ENCODE data around the gene TMIGD2. TPM values are rescaled to one million over a fixed set of nuclear protein-coding genes. Genes with fewer than 3 reads are reported as not detected.

TMIGD2 gene
- polyA plus RNA-seq, 1 donor from 2014 or later: not detected

- no peaks in the 10 kb centered on the region for H3F3A ChIP-seq (ENCODE audit: insufficient read depth, low read length, poor library complexity, severe bottlenecking)
- no peak overlapping the region for H3K4me2 ChIP-seq (ENCODE audit: low read length)
- H4K20me1 ChIP-seq (ENCODE audit: insufficient read depth): no peaks in the 10 kb centered on the region
- H2AFZ ChIP-seq (ENCODE audit: low read depth, low read length): no peak overlapping the region
- no peaks in the 10 kb centered on the region for H3K36me3 ChIP-seq (ENCODE audit: insufficient read depth, low read length)
- no peak overlapping the region for H3K4me3 ChIP-seq (ENCODE audit: low read length)
- H3K9me3 ChIP-seq (ENCODE audit: low read length): no peaks in the 10 kb centered on the region
- no peak overlapping the region for H3K9ac ChIP-seq (ENCODE audit: low read length)
- no peaks in the 10 kb centered on the region for H3K27me3 ChIP-seq (ENCODE audit: insufficient read depth, low read depth, low read length)
- no peaks in the 10 kb centered on the region for H3K79me2 ChIP-seq (replicated peaks; ENCODE audit: insufficient read depth, low read length)
- no peaks in the 10 kb centered on the region for H3K9me2 ChIP-seq (ENCODE audit: insufficient read depth, low read length)
- TF ChIP-seq TAF1 (IDR thresholded peaks at IDR 0.05; ENCODE audit: low read depth): no peak
- TF ChIP-seq EP300 (conservative IDR thresholded peaks at IDR 0.05; ENCODE audit: poor library complexity, severe bottlenecking): no peak
- TF ChIP-seq MXI1 (conservative IDR thresholded peaks at IDR 0.05; ENCODE audit: poor library complexity, severe bottlenecking): no peak
- no peak for TF ChIP-seq EZH2 (IDR thresholded peaks at IDR 0.05; ENCODE audit: borderline replicate concordance, insufficient read depth, low read length, poor library complexity, severe bottlenecking)
- TF ChIP-seq SMC3 (conservative IDR thresholded peaks at IDR 0.05; ENCODE audit: poor library complexity): no peak
- no peak for TF ChIP-seq CTCF (IDR thresholded peaks at IDR 0.05; ENCODE audit: poor library complexity, severe bottlenecking)
- TF ChIP-seq REST (IDR thresholded peaks at IDR 0.05; ENCODE audit: borderline replicate concordance): no peak
- no peak for TF ChIP-seq RAD21 (conservative IDR thresholded peaks at IDR 0.05)
- TF ChIP-seq POLR2AphosphoS5 (IDR thresholded peaks at IDR 0.05): no peak
- no peak overlapping the region for H3K27ac ChIP-seq (ENCODE audit: low read length)
Observed at GRCh38 chr19:4268816-4269430, 33.3 kb downstream of the TMIGD2 start.

- H3K36me3 ChIP-seq (ENCODE audit: insufficient read depth, low read length): no peaks in the 10 kb centered on the region
- TF ChIP-seq REST (IDR thresholded peaks at IDR 0.05; ENCODE audit: borderline replicate concordance): no peak
- TF ChIP-seq SMC3 (conservative IDR thresholded peaks at IDR 0.05; ENCODE audit: poor library complexity): peak; percentile 8
Observed at GRCh38 chr19:4267901-4268815, 34.0 kb downstream of the TMIGD2 start.

More at GRCh38 chr19:4267901-4268815, 34.0 kb downstream of the TMIGD2 start:
- no peaks in the 10 kb centered on the region for H3K9me2 ChIP-seq (ENCODE audit: insufficient read depth, low read length)
- no peaks in the 10 kb centered on the region for H3K79me2 ChIP-seq (replicated peaks; ENCODE audit: insufficient read depth, low read length)
- H4K20me1 ChIP-seq (ENCODE audit: insufficient read depth): no peaks in the 10 kb centered on the region
- H3K27ac ChIP-seq (ENCODE audit: low read length): no peak overlapping the region
- H3K9ac ChIP-seq (ENCODE audit: low read length): no peak overlapping the region
- H3K4me2 ChIP-seq (ENCODE audit: low read length): no peak overlapping the region
- H3K9me3 ChIP-seq (ENCODE audit: low read length): no peaks in the 10 kb centered on the region
- no peak overlapping the region for H2AFZ ChIP-seq (ENCODE audit: low read depth, low read length)
- no peaks in the 10 kb centered on the region for H3F3A ChIP-seq (ENCODE audit: insufficient read depth, low read length, poor library complexity, severe bottlenecking)
- H3K27me3 ChIP-seq (ENCODE audit: insufficient read depth, low read depth, low read length): no peaks in the 10 kb centered on the region
- no peak overlapping the region for H3K4me3 ChIP-seq (ENCODE audit: low read length)
